Activated naive CD4-positive, alpha-beta T cell (primary cell): Measurements from ENCODE around the gene PRKCH.

Source experiments
- DNase-seq, 4 experiments: peaks; one replicate each; lab custom pipeline; 2025; lab: John Stamatoyannopoulos, UW

PRKCH gene

DNA sequence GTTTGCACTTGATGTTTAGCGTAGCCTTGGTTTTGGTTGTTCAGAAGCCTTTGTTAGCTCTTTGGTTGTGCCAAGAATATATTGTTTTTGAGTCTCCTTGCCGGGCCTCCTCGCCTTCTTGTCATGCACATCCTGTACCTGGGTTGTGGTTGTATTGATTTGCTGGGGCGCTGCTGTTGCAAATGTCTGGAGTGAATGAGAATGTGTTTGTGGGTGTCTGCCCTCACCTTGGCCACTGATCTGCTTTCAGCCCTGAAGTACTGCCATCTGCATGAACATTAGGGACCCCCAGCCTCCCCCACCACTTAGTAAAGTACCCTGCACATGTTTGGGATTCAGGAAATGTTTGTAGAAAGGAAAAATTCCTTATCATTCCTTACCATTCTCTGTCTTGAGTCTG lies 16.5 kb downstream of the PRKCH start:
- DNase-seq, result peak in 2 of 4 experiments; percentile 52 to 58

GRCh38 chr14:61338457-61338856 lies 17.1 kb downstream of the PRKCH start:
- DNase-seq, result no peak

- DNase-seq, result no peak
Measured at GRCh38 chr14:61341275-61342206, 20.2 kb downstream of the PRKCH start.

DNA sequence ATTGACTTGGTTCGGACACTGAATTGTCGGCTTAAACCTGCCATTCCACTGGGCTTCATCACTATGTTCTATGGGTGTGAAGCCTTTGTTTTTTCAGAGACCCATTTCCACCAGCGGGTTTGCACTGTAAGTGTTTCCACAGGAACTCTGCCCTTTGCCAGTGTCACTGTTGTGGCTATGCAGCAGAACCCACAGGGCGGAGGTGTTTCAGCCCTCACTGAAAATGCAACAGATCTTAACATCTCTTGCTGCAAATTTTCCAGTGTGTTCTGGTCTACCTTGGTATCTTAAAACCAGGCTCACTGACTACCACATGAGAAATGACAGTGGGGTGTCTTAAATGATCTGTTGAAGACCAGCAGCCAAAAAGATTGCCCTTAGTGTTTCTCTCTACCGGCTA lies 21.1 kb downstream of the PRKCH start:
- peak; percentile 26 to 65 (median 42) for DNase-seq

- no peak for DNase-seq
Measured at GRCh38 chr14:61342932-61343331, 21.6 kb downstream of the PRKCH start.

DNA sequence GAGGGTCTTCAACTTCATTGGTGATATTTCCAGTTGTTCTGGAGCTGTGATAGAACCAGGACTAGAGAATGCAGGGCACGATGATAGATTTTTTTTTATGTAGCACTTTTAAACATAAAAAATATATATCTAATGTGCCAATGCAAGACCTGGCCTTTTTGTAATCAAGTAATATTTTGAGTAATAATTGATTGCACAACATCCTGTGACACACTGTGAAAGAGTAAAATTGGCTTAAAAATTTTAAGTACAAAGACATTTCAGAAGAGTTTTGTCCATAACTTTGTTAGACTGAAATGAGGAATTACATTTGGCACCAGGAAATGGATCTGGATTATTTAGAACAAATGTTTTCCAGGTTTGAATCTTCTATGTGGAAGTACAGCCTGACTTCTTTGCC lies 22.1 kb downstream of the PRKCH start:
- DNase-seq, result no peak

GRCh38 chr14:61343991-61344405 lies 22.6 kb downstream of the PRKCH start:
- no peak for DNase-seq

DNA sequence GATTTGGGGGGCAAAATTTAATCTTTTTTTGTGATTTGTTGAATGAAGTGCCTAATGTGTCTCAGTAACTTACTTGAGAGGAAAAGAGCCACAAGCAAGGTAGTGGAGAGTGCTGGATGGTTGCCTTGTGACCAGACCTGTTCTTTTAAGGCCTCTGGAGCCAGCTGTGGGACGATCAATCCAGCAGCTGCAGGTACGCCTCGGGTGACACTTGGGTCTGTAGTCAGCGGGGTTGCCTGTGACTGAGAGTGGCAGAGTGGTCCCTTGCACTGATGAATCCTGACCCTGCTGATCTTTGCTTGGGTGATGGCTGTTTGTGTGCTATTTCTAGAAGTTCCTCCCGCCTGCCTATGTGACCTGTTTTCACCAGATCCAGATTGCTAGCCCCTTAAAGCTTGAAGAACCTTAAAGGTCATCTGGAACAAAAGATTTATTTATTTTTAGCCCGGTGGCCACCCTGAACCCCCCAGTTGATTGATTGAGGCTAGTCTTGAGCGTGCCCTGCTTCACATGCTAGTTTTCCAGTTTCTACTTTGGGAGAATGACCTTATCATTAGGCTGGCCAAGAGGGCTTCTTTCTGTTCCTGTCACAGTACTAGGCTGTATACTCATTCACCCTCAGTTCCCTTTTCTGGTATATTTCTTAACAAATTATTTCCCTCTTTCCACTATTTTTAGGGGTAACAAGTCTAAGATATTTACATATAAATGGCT lies 23.2 kb downstream of the PRKCH start:
- no peak for DNase-seq

GRCh38 chr14:61345151-61345482 lies 23.7 kb downstream of the PRKCH start:
- no peak for DNase-seq

- DNase-seq, result no peak
Measured at GRCh38 chr14:61346221-61346620, 24.8 kb downstream of the PRKCH start.

DNA sequence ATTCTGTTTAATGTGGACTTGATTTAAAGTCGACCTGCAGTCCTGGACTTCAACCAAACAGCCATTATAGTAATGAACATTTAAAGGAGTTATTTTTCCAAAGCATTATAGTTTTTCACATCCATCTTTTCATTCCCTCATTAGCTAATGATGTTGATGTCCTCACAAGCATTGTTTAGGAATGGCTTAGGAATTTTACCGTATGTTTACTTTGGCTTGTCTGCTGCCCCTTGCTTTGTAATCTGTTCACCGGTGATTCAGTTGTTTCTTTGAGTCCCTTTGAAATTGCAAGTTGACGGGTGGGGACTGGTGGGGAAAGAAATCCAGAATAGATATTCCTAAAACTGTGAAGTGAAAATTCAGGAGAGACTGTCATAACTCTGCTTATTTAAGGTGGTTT lies 25.4 kb downstream of the PRKCH start:
- no peak for DNase-seq

- DNase-seq, result no peak
Measured at GRCh38 chr14:61347826-61348443, 26.6 kb downstream of the PRKCH start.

DNA sequence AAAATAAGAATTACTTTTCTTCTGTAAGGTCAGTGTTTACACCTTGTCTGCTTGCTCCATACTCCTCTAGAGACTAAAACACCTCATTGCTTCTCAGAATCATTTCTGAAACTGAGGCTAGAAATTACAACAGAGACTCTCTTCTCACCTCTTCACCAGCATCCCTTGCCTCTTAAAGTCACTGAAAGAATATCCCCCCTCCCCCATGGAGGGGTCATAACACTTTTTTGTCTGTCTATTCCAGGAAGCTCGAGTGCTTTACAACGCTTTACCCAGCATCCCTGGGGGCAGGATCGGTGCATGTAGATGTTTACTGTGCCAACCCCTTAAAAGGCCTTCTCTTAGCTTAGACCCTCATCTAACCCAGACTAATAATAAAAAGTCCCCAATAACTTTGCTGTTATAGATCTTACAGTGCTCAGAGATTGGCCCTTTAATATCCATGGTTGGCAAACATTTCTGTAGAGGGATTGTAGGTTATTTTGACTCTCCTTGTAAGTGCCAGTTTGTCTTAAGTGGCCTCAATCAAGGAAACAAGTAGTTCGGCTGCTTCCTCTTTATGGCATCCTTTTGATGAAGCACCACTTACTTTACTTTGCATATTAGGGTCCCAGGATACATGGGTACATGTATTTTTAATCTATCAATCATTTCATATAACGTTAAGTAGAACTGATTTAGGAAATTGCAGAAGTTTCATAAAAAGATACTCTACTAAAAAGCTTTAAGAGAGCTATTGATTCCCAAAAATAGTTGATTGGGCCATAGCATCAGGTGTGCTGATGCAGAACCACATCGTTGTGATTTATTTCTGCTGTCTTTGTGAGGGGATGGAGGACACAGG lies 29.3 kb downstream of the PRKCH start:
- no peak for DNase-seq

GRCh38 chr14:61351477-61351876 lies 30.1 kb downstream of the PRKCH start:
- DNase-seq, result no peak

GRCh38 chr14:61355892-61356325 lies 34.5 kb downstream of the PRKCH start:
- DNase-seq, result no peak

DNA sequence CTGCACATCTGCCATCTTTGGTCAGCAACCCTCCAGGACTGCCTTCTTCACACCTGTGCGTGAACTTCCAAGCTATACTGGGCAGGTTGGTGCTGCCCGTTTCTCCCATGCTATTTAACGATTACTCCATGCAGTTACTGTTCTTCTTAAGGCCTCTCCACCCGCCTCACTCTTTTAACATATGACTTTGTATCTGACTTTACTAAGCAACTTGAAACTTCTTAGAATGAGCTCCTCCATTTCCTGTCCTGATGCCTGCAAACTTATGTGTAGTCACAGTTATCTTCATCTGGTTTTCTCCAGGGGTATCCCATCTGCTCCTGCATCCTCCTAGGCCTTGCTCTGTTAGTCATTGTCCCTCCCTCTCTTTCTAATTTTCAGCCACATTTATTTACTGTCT lies 35.7 kb downstream of the PRKCH start:
- DNase-seq, result no peak

- DNase-seq, result no peak
Measured at GRCh38 chr14:61358554-61359226, 37.3 kb downstream of the PRKCH start.

DNA sequence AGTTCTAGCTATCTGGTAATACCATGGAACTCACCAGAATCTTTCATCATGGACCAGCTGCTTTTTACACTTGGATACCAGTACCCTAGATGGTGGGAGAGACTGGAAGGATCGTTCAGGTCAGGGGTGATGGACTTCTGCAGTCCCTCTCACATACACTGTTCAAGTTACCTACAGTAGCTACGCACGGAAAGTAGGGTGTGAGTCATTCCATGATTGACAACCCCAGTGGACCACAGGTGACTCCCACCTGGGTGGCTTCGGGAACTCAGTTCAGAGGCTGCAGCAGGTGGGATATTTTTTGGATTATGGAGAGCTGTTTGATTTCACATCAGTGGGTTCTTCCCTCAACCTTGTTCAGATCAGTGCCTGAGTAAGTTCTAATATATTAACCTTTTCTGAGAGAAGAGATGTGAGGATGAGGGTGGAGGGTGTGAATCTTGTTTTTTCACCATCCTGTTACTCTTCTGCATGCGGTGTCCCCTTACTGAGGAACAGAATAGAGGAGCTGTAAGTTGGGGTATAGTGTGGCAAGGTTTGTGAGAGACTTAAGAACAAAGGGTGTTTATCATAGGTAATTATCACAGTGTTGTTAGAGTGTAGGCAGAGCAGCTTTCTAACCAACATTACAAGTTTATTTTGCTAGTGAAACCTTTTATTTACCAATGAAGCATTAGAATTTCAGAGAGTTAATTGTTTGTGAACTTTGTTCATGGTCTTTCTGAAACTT lies 39.6 kb downstream of the PRKCH start:
- DNase-seq, result no peak

DNA sequence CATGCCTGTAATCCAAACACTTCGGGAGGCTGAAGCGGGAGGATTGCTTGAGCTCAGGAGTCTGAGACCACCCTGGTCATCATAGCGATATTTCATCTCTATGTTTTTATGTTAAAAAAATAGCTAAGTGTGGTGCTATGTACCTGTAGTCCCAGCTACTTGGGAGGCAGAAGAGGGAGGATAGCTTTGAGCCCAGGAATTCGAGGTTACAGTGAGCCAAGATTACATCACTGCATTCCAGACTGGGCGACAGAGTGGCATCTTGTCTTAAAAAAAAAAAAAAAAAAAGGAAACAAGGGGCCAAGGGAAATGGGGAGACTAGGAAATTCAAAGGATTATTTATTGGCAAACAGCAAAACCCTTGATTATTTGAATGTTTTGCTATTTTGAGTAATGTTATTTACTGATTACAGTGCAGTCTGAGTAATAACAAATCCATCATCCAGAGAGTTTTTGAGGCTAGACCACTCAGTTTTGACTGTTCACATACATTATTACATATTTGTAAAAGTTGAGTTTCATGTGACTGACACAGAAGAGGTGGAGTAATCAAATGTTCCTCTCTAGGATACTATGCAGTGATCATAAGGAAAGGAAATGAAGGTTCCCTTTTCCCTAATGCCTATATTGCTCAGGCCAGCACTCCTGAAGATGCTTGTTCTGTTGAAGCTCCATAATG lies 40.8 kb downstream of the PRKCH start:
- DNase-seq, result no peak

GRCh38 chr14:61364243-61364642 lies 42.9 kb downstream of the PRKCH start:
- DNase-seq, result no peak
